A549 treated with AZD9567 at 1 μM for 4 hours (cell line): ENCODE results near the gene ATP4B. TPM values are rescaled to one million over a fixed set of nuclear protein-coding genes. Genes with fewer than 3 reads are reported as not detected.

Experiments used
- total RNA-seq: library from RNA; stranded (reverse); fragments of 200-300 nt; extraction: Qiagen RNA extraction; gene quantifications from 5 replicates; pipeline ENCODE4 v1.2.3, GENCODE V29; 2022; ENCODE audit not compliant: insufficient read depth

The ATP4B gene
- not detected in 5 replicates for total RNA-seq

DNA sequence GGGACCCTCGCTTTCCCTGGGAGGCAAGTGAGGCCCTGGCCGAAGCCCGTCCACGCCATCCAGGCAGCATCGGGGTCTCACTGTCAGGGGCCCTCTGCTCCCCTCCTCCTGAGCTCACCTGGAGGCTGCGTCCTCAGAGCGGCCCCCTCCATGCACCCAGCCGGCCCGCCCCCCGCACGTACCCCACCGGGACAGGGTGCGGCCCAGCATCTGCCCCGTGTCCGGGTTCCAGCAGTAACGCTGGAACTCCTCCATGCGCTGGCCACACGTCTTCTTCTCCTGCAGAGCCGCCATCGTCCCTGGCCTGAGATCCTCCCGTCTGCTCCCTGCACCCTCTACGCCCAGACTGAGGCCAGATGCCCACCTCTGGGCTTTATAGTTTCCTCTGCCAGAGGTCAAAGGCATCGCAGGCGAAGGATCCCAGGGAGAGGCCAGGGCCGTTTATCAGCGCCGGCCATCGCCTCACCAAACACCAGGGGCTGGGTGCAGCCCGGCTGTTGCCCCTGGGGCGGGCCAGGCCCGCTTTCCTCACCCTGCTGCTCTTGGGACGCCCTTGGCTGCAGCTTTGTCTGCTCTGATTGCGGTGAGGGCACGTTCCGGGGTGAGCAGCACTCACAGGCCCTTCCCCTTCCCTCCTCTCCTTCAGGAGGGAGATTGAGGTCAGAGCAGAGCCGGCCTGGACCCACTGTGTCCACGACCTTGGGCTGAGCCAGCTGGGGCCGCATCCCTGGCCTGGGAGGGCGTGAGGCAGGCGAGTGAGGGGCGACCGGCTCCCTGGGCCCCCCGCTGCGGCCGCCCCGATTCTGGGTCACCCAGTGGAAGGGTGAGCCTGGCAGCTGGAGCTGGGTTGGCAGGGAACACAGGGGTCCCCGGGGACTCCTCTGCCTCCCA lies at the start of gene ATP4B:
Gene ATP4B, minus strand, starts transcription at position 348 of the 891 bp plus-strand sequence. Its CDS starts 54 bp downstream, at position 294.

DNA sequence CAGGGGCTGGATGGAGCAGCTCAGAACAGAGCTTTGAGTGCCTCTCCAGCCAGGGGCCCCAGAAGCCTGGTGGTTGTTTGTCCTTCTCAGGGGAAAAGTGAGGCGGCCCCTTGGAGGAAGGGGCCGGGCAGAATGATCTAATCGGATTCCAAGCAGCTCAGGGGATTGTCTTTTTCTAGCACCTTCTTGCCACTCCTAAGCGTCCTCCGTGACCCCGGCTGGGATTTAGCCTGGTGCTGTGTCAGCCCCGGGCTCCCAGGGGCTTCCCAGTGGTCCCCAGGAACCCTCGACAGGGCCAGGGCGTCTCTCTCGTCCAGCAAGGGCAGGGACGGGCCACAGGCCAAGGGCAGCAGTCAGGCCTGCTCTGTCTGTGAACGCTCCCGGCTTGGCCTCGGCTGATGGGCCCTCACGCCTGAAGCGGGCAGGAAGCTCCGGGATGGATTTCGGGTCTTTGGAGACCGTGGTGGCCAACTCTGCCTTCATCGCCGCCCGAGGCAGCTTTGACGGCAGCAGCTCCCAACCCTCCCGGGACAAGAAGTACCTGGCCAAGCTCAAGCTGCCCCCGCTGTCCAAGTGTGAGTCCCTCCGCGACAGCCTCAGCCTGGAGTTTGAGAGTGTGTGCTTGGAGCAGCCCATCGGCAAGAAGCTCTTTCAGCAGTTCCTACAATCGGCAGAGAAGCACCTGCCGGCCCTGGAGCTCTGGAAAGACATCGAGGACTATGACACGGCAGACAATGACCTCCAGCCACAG lies 9.1 kb upstream of the ATP4B start, which contains the start of gene GRK1:
Gene GRK1, plus strand, starts transcription at position 269 of the 751 bp plus-strand sequence. Its CDS starts 168 bp downstream, at position 437.

Other genes with a start within 250 kb of the ATP4B start
- 12.0 to 18.8 TPM (median 13.5 TPM) in 5 replicates for gene ADPRHL1, start 204.7 kb downstream of the ATP4B start, total RNA-seq
- gene DCUN1D2, start 167.5 kb downstream of the ATP4B start, total RNA-seq = 7.1 to 13.5 TPM (median 12.0 TPM) in 5 replicates
- 98.2 to 112 TPM (median 107 TPM) in 5 replicates for gene TFDP1, start 73.4 kb downstream of the ATP4B start, total RNA-seq
- 0.02 to 0.04 TPM (median 0.02 TPM) in 3 of 5 replicates, not detected in the others for gene GRK1, start 9.0 kb upstream of the ATP4B start, total RNA-seq
- 0.79 to 1.1 TPM (median 0.90 TPM) in 4 of 5 replicates, not detected in the other for gene TMEM255B, start 101.0 kb upstream of the ATP4B start, total RNA-seq
- 6.9 to 9.7 TPM (median 9.4 TPM) in 5 replicates for gene GAS6, start 205.9 kb upstream of the ATP4B start, total RNA-seq